IMR-90 (cell line): ENCODE results near the gene MAP3K9. TPM values are rescaled to one million over a fixed set of nuclear protein-coding genes. Genes with fewer than 3 reads are reported as not detected.

Experiments used
- ATAC-seq: fragments of 200-7000 bp; cut with Tn5 transposase; 2 replicates; pipeline ENCODE4 v1.9.1; 2020; ENCODE audit warnings: low read depth, mild to moderate bottlenecking, moderate library complexity
- BruUV-seq: library from RNA; stranded (reverse); fragments of 400-500 nt; replicated peaks from 2 replicates; lab custom pipeline; 2021; lab: Mats Ljungman, UMichigan
- CTCF ChIA-PET: fragments of 300-600 bp; formaldehyde crosslinking; extraction: SDS; loops from one replicate; lab custom pipeline; 2021; ENCODE audit warnings: antibody characterized with exemption; lab: Yijun Ruan, JAX
- POLR2A ChIA-PET: fragments of 300-600 bp; sonication (Branson Sonifier 250); formaldehyde crosslinking; loops from one replicate; lab custom pipeline; 2022; ENCODE audit warnings: antibody characterized with exemption; ENCODE audit not compliant: unreplicated experiment; lab: Charles Lee
- DNase-seq: peaks from one replicate; pipeline ENCODE4 v3.0.0; 2013
- H2AFZ ChIP-seq: replicated peaks from 2 replicates; pipeline ENCODE3; 2013; ENCODE audit warnings: low read length, mild to moderate bottlenecking; ENCODE audit not compliant: poor library complexity
- H2AK5ac ChIP-seq: 2 replicates; pipeline ENCODE4 v1.6.1; 2013; ENCODE audit warnings: low read depth, low read length, inconsistent platforms
- H2AK9ac ChIP-seq: replicated peaks from 2 replicates; pipeline ENCODE3; 2013; ENCODE audit warnings: mild to moderate bottlenecking, low read depth, low read length, moderate library complexity; ENCODE audit not compliant: poor library complexity
- H2BK120ac ChIP-seq: 2 replicates; pipeline ENCODE4 v1.6.1; 2013; ENCODE audit warnings: low read depth, low read length, inconsistent platforms
- H2BK15ac ChIP-seq: 3 replicates; pipeline ENCODE4 v1.6.1; 2013; ENCODE audit warnings: low read depth, low read length, inconsistent platforms
- H2BK20ac ChIP-seq: 2 replicates; pipeline ENCODE4 v1.6.1; 2013; ENCODE audit warnings: low read depth, mild to moderate bottlenecking, inconsistent platforms, low read length, moderate library complexity
- H2BK5ac ChIP-seq: 2 replicates; pipeline ENCODE4 v1.6.1; 2013; ENCODE audit warnings: mild to moderate bottlenecking, low read depth, low read length, inconsistent platforms; ENCODE audit not compliant: poor library complexity, severe bottlenecking
- H3K14ac ChIP-seq: replicated peaks from 2 replicates; pipeline ENCODE4 v1.6.1; 2013; ENCODE audit warnings: low read depth, low read length, inconsistent platforms
- H3K18ac ChIP-seq: 2 replicates; pipeline ENCODE4 v1.6.1; 2013; ENCODE audit warnings: low read depth, low read length, control low read depth
- H3K23ac ChIP-seq: 2 replicates; pipeline ENCODE4 v1.6.1; 2013; ENCODE audit warnings: low read depth, low read length, inconsistent platforms
- H3K27ac ChIP-seq: 2 replicates; pipeline ENCODE4 v1.5.1; 2013; ENCODE audit warnings: mild to moderate bottlenecking, control low read depth, low read length; ENCODE audit not compliant: insufficient read depth
- H3K27me3 ChIP-seq: 2 replicates; pipeline ENCODE4 v1.6.1; 2013; ENCODE audit warnings: low read length; ENCODE audit not compliant: control insufficient read depth, insufficient read depth
- H3K36me3 ChIP-seq: 2 replicates; pipeline ENCODE4 v1.6.1; 2013; ENCODE audit warnings: low read length, mixed read lengths; ENCODE audit not compliant: control insufficient read depth, insufficient read depth
- H3K4ac ChIP-seq: 2 replicates; pipeline ENCODE4 v1.6.1; 2013; ENCODE audit warnings: low read depth, low read length, inconsistent platforms
- H3K4me1 ChIP-seq: 2 replicates; pipeline ENCODE4 v1.6.1; 2013; ENCODE audit warnings: low read length, mixed read lengths; ENCODE audit not compliant: control insufficient read depth, insufficient read depth
- H3K4me2 ChIP-seq: 2 replicates; pipeline ENCODE4 v1.6.1; 2013; ENCODE audit warnings: low read depth, mild to moderate bottlenecking, control low read depth, low read length, moderate library complexity
- H3K4me3 ChIP-seq: 2 replicates; pipeline ENCODE4 v1.5.1; 2013; ENCODE audit warnings: low read depth, mild to moderate bottlenecking, control low read depth, low read length, moderate library complexity; ENCODE audit not compliant: insufficient read depth
- H3K56ac ChIP-seq: 2 replicates; pipeline ENCODE4 v1.6.1; 2013; ENCODE audit warnings: low read length, inconsistent platforms; ENCODE audit not compliant: insufficient read depth; ENCODE audit errors: extremely low read depth
- H3K79me1 ChIP-seq, 2 experiments: 2 replicates each; pipeline ENCODE4 v1.6.1; 2013; ENCODE audit warnings: low read length in 2 of 2, inconsistent platforms in 1 of 2, low read depth in 1 of 2
- H3K9ac ChIP-seq: 2 replicates; pipeline ENCODE4 v1.6.1; 2013; ENCODE audit warnings: low read depth, low read length, control low read depth
- H3K9me1 ChIP-seq: 2 replicates; pipeline ENCODE4 v1.6.1; 2013; ENCODE audit warnings: low read length, inconsistent platforms; ENCODE audit not compliant: insufficient read depth
- H3K9me3 ChIP-seq: 2 replicates; pipeline ENCODE4 v1.6.1; 2013; ENCODE audit warnings: low read length; ENCODE audit not compliant: control insufficient read depth, insufficient read depth
- H4K20me1 ChIP-seq: 2 replicates; pipeline ENCODE4 v1.6.1; 2013; ENCODE audit warnings: low read length, inconsistent platforms; ENCODE audit not compliant: insufficient read depth
- H4K5ac ChIP-seq: 2 replicates; pipeline ENCODE4 v1.6.1; 2013; ENCODE audit warnings: mild to moderate bottlenecking, low read depth, low read length, control low read depth
- H4K8ac ChIP-seq, 2 experiments: 2 replicates each; pipeline ENCODE4 v1.6.1; 2013; ENCODE audit warnings: low read depth in 2 of 2, low read length in 2 of 2, control low read depth in 1 of 2, inconsistent platforms in 1 of 2
- H4K91ac ChIP-seq: 2 replicates; pipeline ENCODE4 v1.6.1; 2013; ENCODE audit warnings: low read depth, low read length, inconsistent platforms; ENCODE audit not compliant: insufficient read depth
- MAFK ChIP-seq: IDR thresholded peaks from 2 replicates; pipeline ENCODE4 v1.6.1; 2012; ENCODE audit warnings: low read depth, low read length, improper control_type of control experiment
- MXI1 ChIP-seq: IDR thresholded peaks from 2 replicates; pipeline ENCODE4 v1.6.1; 2012; ENCODE audit warnings: low read depth, mild to moderate bottlenecking, low read length, moderate library complexity, borderline replicate concordance
- RAD21 ChIP-seq: IDR thresholded peaks from 2 replicates; pipeline ENCODE4 v1.6.1; 2012; ENCODE audit warnings: low read length, improper control_type of control experiment
- RCOR1 ChIP-seq: IDR thresholded peaks from 2 replicates; pipeline ENCODE4 v1.6.1; 2012; ENCODE audit warnings: mild to moderate bottlenecking, low read length, improper control_type of control experiment; ENCODE audit not compliant: insufficient replicate concordance
- SMC3 ChIP-seq: fragments of 150-350 bp; IDR thresholded peaks from 2 replicates; pipeline ENCODE4 v1.6.1; 2016; ENCODE audit warnings: low read depth, mild to moderate bottlenecking, antibody characterized with exemption, low read length, moderate library complexity
- whole genome bisulfite sequencing, 2 experiments: methylation state at CpG; one replicate each; pipeline versions ENCODE4 v1.1.5 to v1.1.7; 2013; ENCODE audit warnings: missing lambda C conversion rate in 2 of 2; ENCODE audit not compliant: insufficient read length in 1 of 2; ENCODE audit errors: extremely low coverage in 2 of 2; 5-methylcytosine and 5-hydroxymethylcytosine counted together
- dilution Hi-C: fragments of 300-500 bp; cut with HindIII; formaldehyde crosslinking; loops from one replicate; pipeline ENCODE4 v1.14.3; 2018; ENCODE audit warnings: low sequenced_read_pairs; ENCODE audit not compliant: unreplicated experiment
- in situ Hi-C: fragments of 300-500 bp; cut with MboI; formaldehyde crosslinking; loops from 3 replicates; pipeline ENCODE4 v1.14.3; 2019; ENCODE audit warnings: low sequenced_read_pairs, inconsistent platforms, mixed read lengths
- intact Hi-C: fragments of 100-400 bp; cut with micrococcal nuclease; formaldehyde crosslinking; loops from 2 replicates; pipeline ENCODE4 v1.10.0; 2022
- polyA plus RNA-seq, 3 experiments: library from polyadenylated mRNA; depleted of rRNA; stranded (reverse); fragments of >200 nt; gene quantifications; 2 replicates each; pipeline ENCODE4 v1.2.3, GENCODE V29; 2012; ENCODE audit warnings: low replicate concordance in 1 of 3
- total RNA-seq: library from RNA; depleted of rRNA; stranded (reverse); fragments of >200 nt; gene quantifications from 2 replicates; pipeline ENCODE4 v1.2.3, GENCODE V29; 2012
- TF ChIP-seq, protein P1 (sequence below): fragments of 150-350 bp; IDR thresholded peaks from 2 replicates; pipeline ENCODE4 v1.6.1; 2016; ENCODE audit warnings: low read depth, mild to moderate bottlenecking, low read length, moderate library complexity, borderline replicate concordance
- TF ChIP-seq, protein P2 (sequence below): conservative IDR thresholded peaks from 2 replicates; pipeline ENCODE4 v1.5.1; 2012; ENCODE audit warnings: mild to moderate bottlenecking, low read depth, low read length, improper control_type of control experiment

MAP3K9 gene
- total and polyA plus RNA-seq, 2 of the 4 experiments (the other 2 are of a cell fraction), result 0.17 to 0.18 TPM

DNA sequence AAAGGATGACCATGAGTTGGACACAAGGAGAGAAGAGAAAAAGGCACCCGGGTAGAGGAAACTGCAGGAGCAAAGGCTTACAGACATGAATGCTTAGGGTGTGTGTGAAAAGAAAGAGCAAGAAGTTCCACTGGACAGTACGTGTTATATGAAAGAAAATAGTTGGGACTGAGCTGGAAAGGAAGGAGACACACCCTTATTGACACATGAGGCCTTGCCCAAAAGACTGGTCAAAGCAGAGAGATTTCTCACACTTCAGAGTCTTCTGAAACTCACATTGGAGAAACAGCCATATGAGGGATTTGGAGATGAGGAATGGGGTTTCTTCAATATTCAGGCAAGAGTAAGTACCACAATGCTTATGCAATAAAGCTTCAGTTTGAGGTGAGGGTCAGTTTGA is 111.6 kb downstream of the MAP3K9 start:
- no peak overlapping the region for H3K4ac ChIP-seq
- in situ Hi-C loops (no loop called here), intact Hi-C loops (no loop called here), dilution Hi-C loops (no loop called here)
- no peak overlapping the region for H3K27ac ChIP-seq
- no peak overlapping the region for H2AFZ ChIP-seq
- no peak overlapping the region for H2BK5ac ChIP-seq
- no peak overlapping the region for H2AK5ac ChIP-seq
- H3K9ac ChIP-seq, result no peak overlapping the region
- no peaks in the 10 kb centered on the region for H4K20me1 ChIP-seq
- H3K4me1 ChIP-seq, result no peaks in the 10 kb centered on the region
- H3K14ac ChIP-seq, result no peak overlapping the region
- H4K8ac ChIP-seq, result no peak overlapping the region
- BruUV-seq, result no TSS peak
- H3K4me2 ChIP-seq, result no peak overlapping the region
- H2BK120ac ChIP-seq, result no peak overlapping the region
- CTCF ChIA-PET, result no interaction called here
- H3K27me3 ChIP-seq, result peaks cover 5% of the 10 kb centered on the region
- no peak overlapping the region for H2AK9ac ChIP-seq
- no peaks in the 10 kb centered on the region for H3K79me1 ChIP-seq
- TF ChIP-seq MXI1, result no peak
- no peak for TF ChIP-seq SMC3
- TF ChIP-seq RCOR1, result no peak
- TF ChIP-seq, protein P1, sequence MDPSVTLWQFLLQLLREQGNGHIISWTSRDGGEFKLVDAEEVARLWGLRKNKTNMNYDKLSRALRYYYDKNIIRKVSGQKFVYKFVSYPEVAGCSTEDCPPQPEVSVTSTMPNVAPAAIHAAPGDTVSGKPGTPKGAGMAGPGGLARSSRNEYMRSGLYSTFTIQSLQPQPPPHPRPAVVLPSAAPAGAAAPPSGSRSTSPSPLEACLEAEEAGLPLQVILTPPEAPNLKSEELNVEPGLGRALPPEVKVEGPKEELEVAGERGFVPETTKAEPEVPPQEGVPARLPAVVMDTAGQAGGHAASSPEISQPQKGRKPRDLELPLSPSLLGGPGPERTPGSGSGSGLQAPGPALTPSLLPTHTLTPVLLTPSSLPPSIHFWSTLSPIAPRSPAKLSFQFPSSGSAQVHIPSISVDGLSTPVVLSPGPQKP, result no peak
- TF ChIP-seq RAD21, result no peak
- TF ChIP-seq, protein P2, sequence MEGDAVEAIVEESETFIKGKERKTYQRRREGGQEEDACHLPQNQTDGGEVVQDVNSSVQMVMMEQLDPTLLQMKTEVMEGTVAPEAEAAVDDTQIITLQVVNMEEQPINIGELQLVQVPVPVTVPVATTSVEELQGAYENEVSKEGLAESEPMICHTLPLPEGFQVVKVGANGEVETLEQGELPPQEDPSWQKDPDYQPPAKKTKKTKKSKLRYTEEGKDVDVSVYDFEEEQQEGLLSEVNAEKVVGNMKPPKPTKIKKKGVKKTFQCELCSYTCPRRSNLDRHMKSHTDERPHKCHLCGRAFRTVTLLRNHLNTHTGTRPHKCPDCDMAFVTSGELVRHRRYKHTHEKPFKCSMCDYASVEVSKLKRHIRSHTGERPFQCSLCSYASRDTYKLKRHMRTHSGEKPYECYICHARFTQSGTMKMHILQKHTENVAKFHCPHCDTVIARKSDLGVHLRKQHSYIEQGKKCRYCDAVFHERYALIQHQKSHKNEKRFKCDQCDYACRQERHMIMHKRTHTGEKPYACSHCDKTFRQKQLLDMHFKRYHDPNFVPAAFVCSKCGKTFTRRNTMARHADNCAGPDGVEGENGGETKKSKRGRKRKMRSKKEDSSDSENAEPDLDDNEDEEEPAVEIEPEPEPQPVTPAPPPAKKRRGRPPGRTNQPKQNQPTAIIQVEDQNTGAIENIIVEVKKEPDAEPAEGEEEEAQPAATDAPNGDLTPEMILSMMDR, result no peak
- TF ChIP-seq MAFK, result no peak
- H3K9me3 ChIP-seq, result no peaks in the 10 kb centered on the region
- no peak overlapping the region for H2BK20ac ChIP-seq
- 100% methylated on average over 1 of the region's 2 CpGs; no CpG with 5 or more reads in 1 of the 2 experiments for WGBS, 2 experiments
- no peak overlapping the region for H3K23ac ChIP-seq
- no peak overlapping the region for H3K18ac ChIP-seq
- H4K91ac ChIP-seq, result no peak overlapping the region
- H3K36me3 ChIP-seq, result no peaks in the 10 kb centered on the region
- no peak overlapping the region for H2BK15ac ChIP-seq
- no peak overlapping the region for H4K5ac ChIP-seq
- no peak overlapping the region for H3K56ac ChIP-seq
- DNase-seq, result no peak
- no peak overlapping the region for H3K4me3 ChIP-seq
- POLR2A ChIA-PET, result no interaction called here
- no peak for ATAC-seq
- H3K9me1 ChIP-seq, result no peaks in the 10 kb centered on the region
